NCI-H748 (cell line): ENCODE results near the gene LEPR.
"Not testable (repeated sequence)": the region's sequence is repeated elsewhere in the genome, so short reads cannot be mapped to it uniquely, and the experiment has no call there.

ENCODE experiments used
- DNase-seq: peaks from one replicate; lab custom pipeline; 2025; ENCODE audit not compliant: unreplicated experiment; lab: John Stamatoyannopoulos, UW

LEPR gene

GRCh38 chr1:65435987-65436386 is 15.5 kb downstream of the LEPR start:
- DNase-seq = no peak

- no peak for DNase-seq
Observed at GRCh38 chr1:65437616-65438015, 17.1 kb downstream of the LEPR start.

- no peak for DNase-seq
Observed at GRCh38 chr1:65440322-65440900, 19.9 kb downstream of the LEPR start.

- no peak for DNase-seq
Observed at GRCh38 chr1:65440915-65441314, 20.4 kb downstream of the LEPR start.

GRCh38 chr1:65441464-65441863 is 21.0 kb downstream of the LEPR start:
- no peak for DNase-seq

- DNase-seq = no peak
Observed at GRCh38 chr1:65442442-65442841, 22.0 kb downstream of the LEPR start.

- no peak for DNase-seq
Observed at GRCh38 chr1:65443647-65444046, 23.2 kb downstream of the LEPR start.

- DNase-seq = no peak
Observed at GRCh38 chr1:65444128-65444640, 23.7 kb downstream of the LEPR start.

- DNase-seq = no peak
Observed at GRCh38 chr1:65445837-65446236, 25.4 kb downstream of the LEPR start.

- no peak for DNase-seq
Observed at GRCh38 chr1:65449214-65449823, 28.9 kb downstream of the LEPR start.

GRCh38 chr1:65455678-65456077 is 35.2 kb downstream of the LEPR start:
- not testable (repeated sequence) for DNase-seq

- no peak for DNase-seq
Observed at GRCh38 chr1:65456481-65456880, 36.0 kb downstream of the LEPR start.

GRCh38 chr1:65457868-65458267 is 37.4 kb downstream of the LEPR start:
- no peak for DNase-seq

- DNase-seq = no peak
Observed at GRCh38 chr1:65458730-65459396, 38.4 kb downstream of the LEPR start.

GRCh38 chr1:65459397-65459768 is 38.9 kb downstream of the LEPR start:
- peak; percentile 37 for DNase-seq

- DNase-seq = not testable (repeated sequence)
Observed at GRCh38 chr1:65465837-65466236, 45.4 kb downstream of the LEPR start.

- peak; percentile 78 for DNase-seq
Observed at GRCh38 chr1:65467536-65467935, 47.1 kb downstream of the LEPR start.

GRCh38 chr1:65469126-65469888 is 48.8 kb downstream of the LEPR start:
- no peak for DNase-seq

- DNase-seq = peak; percentile 27
Observed at GRCh38 chr1:65469889-65470340, 49.4 kb downstream of the LEPR start.
